HEK293 (cell line): ENCODE results near the gene MPPED2.

Experiments used
- CTCF ChIA-PET: fragments of 350-600 bp; formaldehyde crosslinking; extraction: SDS; loops from one replicate; lab custom pipeline; 2021; ENCODE audit warnings: antibody characterized with exemption; lab: Yijun Ruan, JAX
- POLR2A ChIA-PET: fragments of 300-600 bp; formaldehyde crosslinking; extraction: SDS; loops from one replicate; lab custom pipeline; 2020; ENCODE audit warnings: antibody characterized with exemption, inconsistent platforms; lab: Yijun Ruan, JAX
- H3K27ac ChIP-seq: fragments of 200-500 bp; sonication (Bioruptor generic); 2 replicates; pipeline ENCODE4 v1.5.1; 2014; ENCODE audit warnings: low read depth, low read length, control low read depth, inconsistent platforms; ENCODE audit errors: extremely low read depth
- H3K36me3 ChIP-seq, 2 experiments: fragments of 200-500 bp in 1 of 2; sonication (Bioruptor generic) in 1 of 2; 1 replicate in 1 of 2; 2 replicates in 1 of 2; pipeline ENCODE4 v1.5.1; 2014 to 2017; ENCODE audit warnings: inconsistent platforms in 2 of 2, low read length in 2 of 2; ENCODE audit not compliant: control insufficient read depth in 2 of 2, insufficient read depth in 1 of 2
- H3K4me1 ChIP-seq: fragments of 200-500 bp; sonication (Bioruptor generic); 2 replicates; pipeline ENCODE4 v1.5.1; 2014; ENCODE audit warnings: mild to moderate bottlenecking, low read length, inconsistent platforms; ENCODE audit not compliant: control insufficient read depth, insufficient read depth
- H3K4me3 ChIP-seq: 2 replicates; pipeline ENCODE4 v1.5.1; 2011; ENCODE audit warnings: low read depth, mild to moderate bottlenecking, control low read depth, low read length, moderate library complexity
- H3K9me3 ChIP-seq: fragments of 200-500 bp; sonication (Bioruptor generic); 2 replicates; pipeline ENCODE4 v1.5.1; 2014; ENCODE audit warnings: low read depth, low read length, inconsistent platforms; ENCODE audit not compliant: control insufficient read depth, insufficient read depth
- EGR2 ChIP-seq: fragments of 450-650 bp; formaldehyde crosslinking; IDR thresholded peaks from 2 replicates; pipeline ENCODE4 v1.5.1; 2016; ENCODE audit warnings: low read depth, missing biosample characterization, missing genetic modification characterization
- GLI4 ChIP-seq: fragments of 450-650 bp; formaldehyde crosslinking; IDR thresholded peaks from 2 replicates; pipeline ENCODE4 v1.5.1; 2016; ENCODE audit warnings: missing biosample characterization, missing genetic modification characterization
- HOXC10 ChIP-seq: sonication (generic); formaldehyde crosslinking; IDR thresholded peaks from 2 replicates; pipeline ENCODE4 v1.8.1; 2023; ENCODE audit warnings: mild to moderate bottlenecking, missing genetic modification reagents
- OSR2 ChIP-seq: fragments of 450-650 bp; formaldehyde crosslinking; IDR thresholded peaks from 2 replicates; pipeline ENCODE4 v1.5.1; 2016; ENCODE audit warnings: missing biosample characterization, missing genetic modification characterization
- REST ChIP-seq: fragments of 450-650 bp; formaldehyde crosslinking; IDR thresholded peaks from 2 replicates; pipeline ENCODE4 v1.5.1; 2016; ENCODE audit warnings: missing biosample characterization, missing genetic modification characterization
- ZFP3 ChIP-seq: fragments of 450-650 bp; formaldehyde crosslinking; IDR thresholded peaks from 2 replicates; pipeline ENCODE4 v1.5.1; 2016; ENCODE audit warnings: low read depth, missing biosample characterization, missing genetic modification characterization
- ZFP69B ChIP-seq: fragments of 450-650 bp; formaldehyde crosslinking; IDR thresholded peaks from 2 replicates; pipeline ENCODE4 v1.5.1; 2016; ENCODE audit warnings: missing biosample characterization, missing genetic modification characterization
- ZIC2 ChIP-seq: fragments of 450-650 bp; formaldehyde crosslinking; IDR thresholded peaks from 2 replicates; pipeline ENCODE4 v1.5.1; 2016; ENCODE audit warnings: missing biosample characterization, missing genetic modification characterization
- ZNF112 ChIP-seq: fragments of 450-650 bp; formaldehyde crosslinking; IDR thresholded peaks from 2 replicates; pipeline ENCODE4 v1.5.0; 2017; ENCODE audit warnings: missing biosample characterization, missing genetic modification characterization
- ZNF169 ChIP-seq: fragments of 450-650 bp; formaldehyde crosslinking; IDR thresholded peaks from 2 replicates; pipeline ENCODE4 v1.5.1; 2016; ENCODE audit warnings: missing biosample characterization, missing genetic modification characterization
- ZNF335 ChIP-seq: fragments of 450-650 bp; formaldehyde crosslinking; conservative IDR thresholded peaks from 2 replicates; pipeline ENCODE4 v1.5.1; 2016; ENCODE audit warnings: missing biosample characterization, missing genetic modification characterization
- ZNF514 ChIP-seq: fragments of 450-650 bp; formaldehyde crosslinking; IDR thresholded peaks from 2 replicates; pipeline ENCODE4 v1.5.1; 2016; ENCODE audit warnings: missing biosample characterization, missing genetic modification characterization
- ZNF518A ChIP-seq: fragments of 450-650 bp; formaldehyde crosslinking; conservative IDR thresholded peaks from 2 replicates; pipeline ENCODE4 v1.5.1; 2016; ENCODE audit warnings: low read depth, missing biosample characterization, missing genetic modification characterization
- ZNF544 ChIP-seq: fragments of 450-650 bp; formaldehyde crosslinking; IDR thresholded peaks from 2 replicates; pipeline ENCODE4 v1.5.0; 2017; ENCODE audit warnings: missing biosample characterization, missing genetic modification characterization
- ZNF548 ChIP-seq: fragments of 450-650 bp; formaldehyde crosslinking; IDR thresholded peaks from 2 replicates; pipeline ENCODE4 v1.5.1; 2016; ENCODE audit warnings: missing biosample characterization, missing genetic modification characterization
- ZNF560 ChIP-seq: fragments of 450-650 bp; formaldehyde crosslinking; IDR thresholded peaks from 2 replicates; pipeline ENCODE4 v1.5.1; 2017; ENCODE audit warnings: missing biosample characterization, missing genetic modification characterization, borderline replicate concordance
- ZNF621 ChIP-seq: fragments of 450-650 bp; formaldehyde crosslinking; IDR thresholded peaks from 2 replicates; pipeline ENCODE4 v1.5.1; 2017; ENCODE audit warnings: missing biosample characterization, missing genetic modification characterization
- ZNF639 ChIP-seq: fragments of 450-650 bp; formaldehyde crosslinking; IDR thresholded peaks from 2 replicates; pipeline ENCODE4 v1.5.1; 2016; ENCODE audit warnings: missing biosample characterization, missing genetic modification characterization
- ZNF645 ChIP-seq: fragments of 450-650 bp; formaldehyde crosslinking; IDR thresholded peaks from 2 replicates; pipeline ENCODE4; 2016; ENCODE audit warnings: missing biosample characterization, missing genetic modification characterization
- ZNF660 ChIP-seq: fragments of 450-650 bp; IDR thresholded peaks from 2 replicates; pipeline ENCODE4 v1.5.1; 2018; ENCODE audit warnings: missing biosample characterization, mild to moderate bottlenecking, missing genetic modification characterization
- ZNF707 ChIP-seq: fragments of 450-650 bp; formaldehyde crosslinking; IDR thresholded peaks from 2 replicates; pipeline ENCODE4 v1.5.1; 2016; ENCODE audit warnings: missing biosample characterization, missing genetic modification characterization
- ZNF837 ChIP-seq: fragments of 450-650 bp; formaldehyde crosslinking; IDR thresholded peaks from 2 replicates; pipeline ENCODE4 v1.5.1; 2016; ENCODE audit warnings: missing biosample characterization, missing genetic modification characterization
- ZNF843 ChIP-seq: fragments of 450-650 bp; formaldehyde crosslinking; IDR thresholded peaks from 2 replicates; pipeline ENCODE4 v1.5.1; 2016; ENCODE audit warnings: missing biosample characterization, missing genetic modification characterization
- ZSCAN30 ChIP-seq: fragments of 450-650 bp; IDR thresholded peaks from 2 replicates; pipeline ENCODE4 v1.5.1; 2018; ENCODE audit warnings: missing biosample characterization, mild to moderate bottlenecking, missing genetic modification characterization, moderate library complexity

The MPPED2 gene

GRCh38 chr11:30483056-30483455, 103.1 kb downstream of the MPPED2 start:
- H3K4me1 ChIP-seq, result peaks cover 7% of the 10 kb centered on the region
- H3K27ac ChIP-seq, result no peak overlapping the region
- CTCF ChIA-PET, result interaction anchor here (0.7 kb wide), 1 partner anchor 1183 kb away, joined by 3 read pairs; no protein-coding TSS in a partner anchor
- no peak for TF ChIP-seq ZNF514
- no peak for TF ChIP-seq GLI4
- no peak for TF ChIP-seq ZNF843 (tag by site-specific recombination)
- no peak for TF ChIP-seq ZNF544 (tag by site-specific recombination)
- TF ChIP-seq ZNF707 (tag by site-specific recombination), result no peak
- no peak for TF ChIP-seq ZNF645
- TF ChIP-seq EGR2 (tag by site-specific recombination), result no peak
- TF ChIP-seq ZIC2 (tag by site-specific recombination), result no peak
- no peak for TF ChIP-seq ZNF169 (tag by site-specific recombination)
- no peak for TF ChIP-seq REST (tag by site-specific recombination)
- no peak for TF ChIP-seq ZNF660
- TF ChIP-seq ZNF621 (tag by site-specific recombination), result no peak
- POLR2A ChIA-PET, result no interaction called here
- H3K4me3 ChIP-seq, result no peak overlapping the region
- H3K9me3 ChIP-seq, result no peaks in the 10 kb centered on the region
- H3K36me3 ChIP-seq, result no peaks in the 10 kb centered on the region

- POLR2A ChIA-PET, result no interaction called here
- H3K4me1 ChIP-seq, result peaks cover 3% of the 10 kb centered on the region; the same call in 1 of the 2 replicates
- CTCF ChIA-PET, result no interaction called here
- TF ChIP-seq ZFP3, result no peak
- no peak for TF ChIP-seq ZNF548 (tag by site-specific recombination)
- no peak for TF ChIP-seq ZNF112
- no peak for TF ChIP-seq ZNF335
- TF ChIP-seq ZNF518A (tag by site-specific recombination), result no peak
- TF ChIP-seq ZNF837 (tag by site-specific recombination), result no peak
- TF ChIP-seq ZFP69B (tag by site-specific recombination), result no peak
- no peak for TF ChIP-seq OSR2
- TF ChIP-seq ZNF639 (tag by site-specific recombination), result no peak
- TF ChIP-seq ZSCAN30 (tag by site-specific recombination), result no peak
- no peak for TF ChIP-seq HOXC10 (CRISPR knock-in tag)
- no peak for TF ChIP-seq ZNF560 (tag by site-specific recombination)
These were observed 104.4 kb downstream of the MPPED2 start for GRCh38 chr11:30481796-30482195.

More at GRCh38 chr11:30481796-30482195, 104.4 kb downstream of the MPPED2 start:
- H3K9me3 ChIP-seq, result no peaks in the 10 kb centered on the region
- H3K4me3 ChIP-seq, result no peak overlapping the region
- H3K27ac ChIP-seq, result no peak overlapping the region
- no peaks in the 10 kb centered on the region for H3K36me3 ChIP-seq
